Activated naive CD4-positive, alpha-beta T cell treated with anti-CD3 and anti-CD28 coated beads for 36 hours (primary cell): ENCODE measurements around the gene TAF4B. TPM values are rescaled to one million over a fixed set of nuclear protein-coding genes. Genes with fewer than 3 reads are reported as not detected.

Experiments
- CTCF ChIA-PET: fragments of 350-600 bp; sonication (Branson Sonifier 250); formaldehyde crosslinking; loops from one replicate; lab custom pipeline; 2021; ENCODE audit warnings: antibody characterized with exemption; lab: Charles Lee
- DNase-seq: peaks from one replicate; pipeline ENCODE4 v3.0.0-alpha.2; 2020
- H3K27ac Mint-ChIP-seq: one replicate; pipeline ENCODE4 v1.8.0; 2021; ENCODE audit warnings: mild to moderate bottlenecking, mixed read lengths
- H3K27me3 Mint-ChIP-seq: one replicate; pipeline ENCODE4 v1.8.0; 2021; ENCODE audit warnings: low read depth, mixed read lengths
- H3K36me3 Mint-ChIP-seq: one replicate; pipeline ENCODE4 v1.8.0; 2021; ENCODE audit warnings: low read depth, mixed read lengths
- H3K4me1 Mint-ChIP-seq: one replicate; pipeline ENCODE4 v1.8.0; 2021; ENCODE audit warnings: low read depth, mixed read lengths
- H3K4me3 Mint-ChIP-seq: one replicate; pipeline ENCODE4 v1.8.0; 2021; ENCODE audit warnings: mild to moderate bottlenecking, moderate library complexity, mixed read lengths
- H3K9me3 Mint-ChIP-seq: one replicate; pipeline ENCODE4 v1.8.0; 2021; ENCODE audit warnings: mixed read lengths
- intact Hi-C: fragments of 100-400 bp; cut with micrococcal nuclease; formaldehyde crosslinking; loops from one replicate; pipeline ENCODE4 v1.15.1; 2023
- total RNA-seq, 2 experiments: library from RNA; stranded (reverse); gene quantifications; one replicate each; pipeline ENCODE4 v1.2.3, GENCODE V29; 2021

TAF4B gene
- total RNA-seq, 2 experiments from 2014 or later, result 15.9 to 16.3 TPM

DNA sequence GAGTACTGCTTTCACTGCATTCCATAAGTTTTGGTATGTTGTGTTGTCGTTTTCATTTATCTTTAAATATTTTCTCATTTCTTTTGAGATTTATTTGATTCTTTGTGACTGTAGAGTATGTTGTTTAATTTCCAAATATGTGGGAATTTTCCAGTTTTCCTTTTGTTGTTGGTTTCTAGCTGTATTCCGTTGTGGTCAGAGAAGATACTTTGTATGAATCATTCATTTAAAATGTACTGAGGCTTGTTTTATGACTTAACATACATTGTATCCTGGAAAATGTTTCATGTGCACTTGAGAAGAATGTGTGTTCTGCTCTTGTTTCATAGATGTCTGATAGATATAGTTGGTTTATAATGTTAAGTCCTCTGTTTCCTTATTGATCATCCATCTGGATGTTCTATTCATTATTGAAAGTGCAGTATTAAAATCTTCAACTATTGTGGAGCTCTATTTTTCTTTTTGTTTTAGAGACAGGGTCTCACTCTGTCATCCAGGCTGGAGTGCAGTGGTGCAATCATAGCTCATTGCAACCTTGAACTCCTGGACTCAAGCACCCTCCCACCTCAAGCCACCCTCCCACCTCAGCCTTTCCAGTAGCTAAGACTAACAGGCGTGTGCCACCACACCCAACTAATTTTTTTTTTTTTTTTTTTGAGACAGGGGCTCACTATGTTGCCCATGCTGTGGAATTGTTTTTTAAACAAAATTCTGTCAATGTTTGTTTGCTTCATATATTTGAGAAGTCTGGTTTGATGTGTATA, 96.8 kb downstream of the TAF4B start:
- Mint-ChIP-seq H3K27ac (no peak overlapping the region), H3K36me3 (peaks cover 42% of the 10 kb centered on the region), H3K27me3 (no peaks in the 10 kb centered on the region), H3K4me3 (no peak overlapping the region), H3K9me3 (no peaks in the 10 kb centered on the region), H3K4me1 (peaks cover 17% of the 10 kb centered on the region)
- no peak for DNase-seq
- CTCF ChIA-PET, result interaction anchor here (1.6 kb wide), 1 partner anchor 12 kb away, joined by 5 read pairs; no protein-coding TSS in a partner anchor
- intact Hi-C loops, result no loop called here

DNA sequence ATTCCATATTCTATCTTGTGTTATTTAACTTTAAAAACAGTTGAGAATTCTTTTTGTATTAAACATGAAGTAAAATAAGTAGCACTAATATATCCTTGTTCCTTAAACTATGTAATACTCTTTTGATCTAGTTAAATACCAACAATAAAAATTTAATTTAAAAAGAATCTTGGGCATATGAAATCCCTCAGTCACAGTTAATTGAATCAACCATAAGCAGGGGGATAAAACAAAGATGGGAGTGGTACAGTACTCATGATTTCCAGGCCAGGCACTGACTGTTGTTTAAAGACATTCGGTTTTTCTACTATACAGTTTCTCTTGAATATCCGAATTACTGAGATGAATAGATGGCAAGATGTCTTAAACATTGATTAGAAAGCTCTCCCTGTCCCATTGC, 99.5 kb downstream of the TAF4B start:
- H3K9me3 Mint-ChIP-seq, result no peaks in the 10 kb centered on the region

DNA sequence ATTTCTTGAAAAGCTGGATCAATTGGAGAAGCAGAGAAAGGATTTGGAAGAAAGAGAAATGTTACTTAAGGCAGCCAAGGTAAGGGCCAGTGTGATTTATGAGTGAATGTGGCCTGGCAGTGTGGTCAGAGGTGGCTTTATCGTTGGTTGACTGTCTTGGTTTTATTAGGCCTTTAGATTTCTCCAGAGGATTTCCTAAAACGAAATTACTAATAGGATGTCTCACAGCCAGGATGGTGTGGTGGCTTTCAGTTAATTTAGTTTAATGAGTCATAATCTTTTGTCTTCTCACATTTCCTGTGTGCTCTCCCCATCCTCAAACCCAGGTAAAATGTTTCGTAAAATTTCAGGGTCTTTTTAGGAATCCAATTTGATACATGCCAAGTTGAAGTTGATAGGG, 100.8 kb downstream of the TAF4B start:
- Mint-ChIP-seq H3K27ac (no peak overlapping the region), H3K9me3 (no peaks in the 10 kb centered on the region), H3K4me1 (peaks cover 17% of the 10 kb centered on the region), H3K27me3 (no peaks in the 10 kb centered on the region), H3K36me3 (peaks cover 30% of the 10 kb centered on the region), H3K4me3 (no peak overlapping the region)
- intact Hi-C loops, result no loop called here
- no peak for DNase-seq
- CTCF ChIA-PET, result no interaction called here

More for the DNA sequence above, 99.5 kb downstream of the TAF4B start:
- no peak overlapping the region for H3K27ac Mint-ChIP-seq
- intact Hi-C loops, result no loop called here
- peaks cover 36% of the 10 kb centered on the region for H3K36me3 Mint-ChIP-seq
- peaks cover 17% of the 10 kb centered on the region for H3K4me1 Mint-ChIP-seq
- H3K4me3 Mint-ChIP-seq, result no peak overlapping the region
- no peak for DNase-seq
- no peaks in the 10 kb centered on the region for H3K27me3 Mint-ChIP-seq
- CTCF ChIA-PET, result no interaction called here

DNA sequence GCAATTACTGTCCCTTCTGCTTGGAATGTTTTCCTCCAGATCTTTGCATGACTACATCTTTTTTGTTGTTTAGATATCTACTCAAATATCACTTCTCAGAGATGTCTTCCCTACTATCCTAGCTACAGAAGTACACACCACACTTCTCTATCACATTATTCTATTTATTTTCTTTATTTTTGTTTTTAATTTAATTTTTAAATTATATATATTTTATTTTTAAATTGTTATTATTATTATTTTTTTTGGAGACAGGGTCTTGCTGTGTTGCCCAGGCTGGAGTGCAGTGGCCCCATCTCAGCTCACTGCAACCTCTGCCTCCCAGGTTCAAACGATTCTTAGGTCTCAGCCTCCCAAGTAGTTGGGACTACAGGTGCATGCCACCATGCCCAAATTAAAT, 106.7 kb downstream of the TAF4B start:
- intact Hi-C loops, result loop anchor here (10.0 kb wide), 1 partner anchor 408 kb away; no protein-coding TSS in a partner anchor
- peaks cover 13% of the 10 kb centered on the region for H3K36me3 Mint-ChIP-seq

DNA sequence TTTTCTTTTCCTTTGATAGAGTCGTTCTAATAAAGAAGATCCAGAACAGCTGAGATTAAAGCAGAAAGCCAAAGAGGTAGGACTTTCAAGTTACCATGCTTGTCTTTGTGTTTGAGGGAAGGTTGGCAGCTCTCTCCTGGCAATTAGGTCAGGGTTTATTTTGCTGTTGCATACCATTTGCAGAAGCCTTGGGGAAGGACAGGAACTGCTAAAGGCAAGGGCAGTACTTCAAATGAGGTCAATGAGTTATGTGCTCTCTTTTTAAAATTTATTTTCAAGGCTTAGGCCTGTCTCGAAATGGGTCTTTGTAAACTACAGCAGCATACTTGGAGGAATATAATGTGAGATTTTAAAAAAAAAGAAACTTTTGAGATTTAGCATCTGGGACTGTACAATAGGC, 108.9 kb downstream of the TAF4B start:
- Mint-ChIP-seq H3K27ac (no peak overlapping the region), H3K9me3 (no peaks in the 10 kb centered on the region), H3K36me3 (peaks cover 19% of the 10 kb centered on the region), H3K4me3 (no peak overlapping the region), H3K4me1 (peaks cover 4% of the 10 kb centered on the region), H3K27me3 (no peaks in the 10 kb centered on the region)
- intact Hi-C loops, result loop anchor here (5.0 to 10.0 kb wide), 2 partner anchors 233 to 410 kb away; no protein-coding TSS in a partner anchor
- CTCF ChIA-PET, result interaction anchor here (0.6 to 2.2 kb wide), 4 partner anchors 12 to 440 kb away, joined by 3 to 9 read pairs (median 4); no protein-coding TSS in a partner anchor
- DNase-seq, result no peak

More for the DNA sequence above, 106.7 kb downstream of the TAF4B start:
- Mint-ChIP-seq H3K4me3 (no peak overlapping the region), H3K27ac (no peak overlapping the region), H3K4me1 (peaks cover 4% of the 10 kb centered on the region), H3K27me3 (no peaks in the 10 kb centered on the region), H3K9me3 (no peaks in the 10 kb centered on the region)
- CTCF ChIA-PET, result no interaction called here
- no peak for DNase-seq

DNA sequence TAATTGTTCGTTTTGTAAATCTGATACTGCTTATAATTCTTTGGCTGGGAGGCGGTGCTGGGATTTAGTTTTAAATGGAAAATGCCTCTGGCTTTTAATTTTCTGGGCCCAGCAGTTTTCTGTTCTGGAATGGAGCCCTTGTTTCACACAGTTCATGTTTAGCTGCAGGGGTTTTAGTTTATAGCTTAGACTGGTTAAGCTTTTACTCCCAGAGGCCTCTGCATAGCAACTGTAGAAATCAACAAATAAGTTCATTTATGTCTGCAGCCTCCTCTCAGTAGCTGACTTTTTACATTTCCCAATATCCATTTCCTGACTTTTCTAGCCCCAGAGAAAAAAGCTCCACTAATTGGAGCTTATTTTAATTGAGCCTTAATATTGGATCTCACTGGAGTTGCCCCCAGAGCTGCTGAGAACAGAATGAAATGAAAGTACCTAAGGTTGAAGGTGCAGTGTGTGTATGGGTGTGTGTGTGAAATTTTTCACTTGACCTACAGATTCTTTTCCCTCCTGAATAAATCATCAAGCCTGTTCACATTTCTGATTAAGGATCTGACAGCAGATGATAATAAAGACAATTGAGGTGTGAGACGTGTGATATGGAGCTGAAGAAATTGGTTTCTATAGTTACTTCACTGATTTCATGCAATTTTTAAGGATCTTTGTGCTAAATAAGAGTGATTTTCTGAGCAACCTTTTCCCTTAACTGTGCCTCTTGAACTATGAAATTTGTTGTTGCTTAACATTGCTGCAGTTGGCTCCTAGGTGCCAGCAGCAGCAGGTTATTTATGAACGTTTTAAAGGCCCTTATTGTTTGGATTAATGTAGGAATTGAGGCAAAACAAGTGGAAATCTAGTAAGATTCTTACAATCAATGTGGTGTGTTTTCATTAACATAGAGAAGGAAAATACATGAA, 109.6 kb downstream of the TAF4B start:
- DNase-seq, result no peak
- H3K27me3 Mint-ChIP-seq, result no peaks in the 10 kb centered on the region
- H3K27ac Mint-ChIP-seq, result no peak overlapping the region
- peaks cover 19% of the 10 kb centered on the region for H3K36me3 Mint-ChIP-seq
- H3K4me1 Mint-ChIP-seq, result peaks cover 4% of the 10 kb centered on the region
- CTCF ChIA-PET, result interaction anchor here (0.6 to 2.2 kb wide), 4 partner anchors 12 to 440 kb away, joined by 3 to 9 read pairs (median 4); no protein-coding TSS in a partner anchor
- intact Hi-C loops, result loop anchor here (5.0 to 10.0 kb wide), 2 partner anchors 234 to 411 kb away; no protein-coding TSS in a partner anchor
- H3K9me3 Mint-ChIP-seq, result no peaks in the 10 kb centered on the region
- H3K4me3 Mint-ChIP-seq, result no peak overlapping the region

DNA sequence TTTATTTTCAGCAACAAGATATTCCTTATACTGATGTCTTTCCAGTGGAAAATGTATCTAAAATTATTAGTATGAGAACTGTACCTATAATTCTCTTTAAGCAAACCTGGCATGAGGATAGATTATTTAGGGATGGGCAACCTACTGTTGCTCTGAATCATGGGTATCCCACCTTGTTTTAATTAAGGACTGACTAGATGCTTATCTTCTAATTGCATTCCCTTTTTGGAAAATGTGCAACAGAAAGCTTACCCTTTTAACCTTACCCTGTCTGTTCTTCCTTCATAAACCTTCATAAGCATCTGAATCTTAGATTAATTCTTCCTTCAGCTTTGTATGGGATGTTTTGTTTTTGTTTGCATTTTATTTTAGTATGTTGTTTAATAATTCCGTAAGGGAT, 110.3 kb downstream of the TAF4B start:
- H3K27ac Mint-ChIP-seq, result no peak overlapping the region
- H3K36me3 Mint-ChIP-seq, result peaks cover 23% of the 10 kb centered on the region
- no peak for DNase-seq
- no peak overlapping the region for H3K4me3 Mint-ChIP-seq
- no peaks in the 10 kb centered on the region for H3K9me3 Mint-ChIP-seq
- intact Hi-C loops, result loop anchor here (5.0 to 10.0 kb wide), 2 partner anchors 234 to 412 kb away; no protein-coding TSS in a partner anchor
- H3K4me1 Mint-ChIP-seq, result peaks cover 4% of the 10 kb centered on the region
- CTCF ChIA-PET, result interaction anchor here (1.4 kb wide), 1 partner anchor 48 kb away, joined by 3 read pairs; no protein-coding TSS in a partner anchor
- no peaks in the 10 kb centered on the region for H3K27me3 Mint-ChIP-seq

DNA sequence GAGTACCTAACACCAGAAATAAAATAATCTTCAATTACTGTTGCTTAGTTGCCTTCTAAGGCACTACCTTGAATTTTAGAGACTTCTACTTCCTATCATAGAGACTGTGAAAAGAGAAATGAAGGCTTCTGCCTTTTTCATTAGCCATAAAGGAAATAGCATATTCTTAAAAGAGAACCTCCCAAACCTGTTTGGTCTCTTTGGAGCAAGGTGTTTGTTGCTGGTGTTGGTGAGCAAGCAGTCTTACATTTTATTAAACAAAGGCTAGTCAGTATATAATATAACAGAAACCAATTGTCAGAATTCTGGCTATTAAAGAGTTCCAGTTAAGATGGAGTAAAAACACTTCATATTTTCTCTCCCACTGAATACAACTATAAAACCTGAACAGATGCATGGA, 116.4 kb downstream of the TAF4B start:
- peaks cover 51% of the 10 kb centered on the region for H3K36me3 Mint-ChIP-seq
- H3K27me3 Mint-ChIP-seq, result no peaks in the 10 kb centered on the region

DNA sequence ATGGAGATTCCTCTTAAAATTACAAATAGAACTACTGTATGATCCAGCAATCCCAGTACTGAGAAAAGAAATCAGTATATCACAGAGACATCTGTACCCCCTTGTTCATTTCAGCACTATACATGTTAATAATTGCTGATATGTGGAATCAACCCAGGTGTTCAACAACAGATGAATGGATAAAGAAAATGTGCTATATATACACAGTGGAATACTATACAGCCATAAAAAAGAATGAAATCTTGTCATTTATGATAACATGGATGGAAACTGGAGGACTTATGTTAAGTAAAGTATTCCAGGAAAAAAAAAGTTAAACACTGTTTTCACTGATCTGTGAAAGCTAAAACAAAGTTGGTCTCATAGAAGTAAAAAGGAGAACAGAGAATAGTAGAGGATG, 124.7 kb downstream of the TAF4B start:
- H3K36me3 Mint-ChIP-seq, result peaks cover 32% of the 10 kb centered on the region

More for the DNA sequence above, 116.4 kb downstream of the TAF4B start:
- CTCF ChIA-PET, result no interaction called here
- Mint-ChIP-seq H3K4me1 (no peaks in the 10 kb centered on the region), H3K4me3 (no peak overlapping the region), H3K9me3 (peaks cover 26% of the 10 kb centered on the region), H3K27ac (no peak overlapping the region)
- intact Hi-C loops, result no loop called here
- no peak for DNase-seq

DNA sequence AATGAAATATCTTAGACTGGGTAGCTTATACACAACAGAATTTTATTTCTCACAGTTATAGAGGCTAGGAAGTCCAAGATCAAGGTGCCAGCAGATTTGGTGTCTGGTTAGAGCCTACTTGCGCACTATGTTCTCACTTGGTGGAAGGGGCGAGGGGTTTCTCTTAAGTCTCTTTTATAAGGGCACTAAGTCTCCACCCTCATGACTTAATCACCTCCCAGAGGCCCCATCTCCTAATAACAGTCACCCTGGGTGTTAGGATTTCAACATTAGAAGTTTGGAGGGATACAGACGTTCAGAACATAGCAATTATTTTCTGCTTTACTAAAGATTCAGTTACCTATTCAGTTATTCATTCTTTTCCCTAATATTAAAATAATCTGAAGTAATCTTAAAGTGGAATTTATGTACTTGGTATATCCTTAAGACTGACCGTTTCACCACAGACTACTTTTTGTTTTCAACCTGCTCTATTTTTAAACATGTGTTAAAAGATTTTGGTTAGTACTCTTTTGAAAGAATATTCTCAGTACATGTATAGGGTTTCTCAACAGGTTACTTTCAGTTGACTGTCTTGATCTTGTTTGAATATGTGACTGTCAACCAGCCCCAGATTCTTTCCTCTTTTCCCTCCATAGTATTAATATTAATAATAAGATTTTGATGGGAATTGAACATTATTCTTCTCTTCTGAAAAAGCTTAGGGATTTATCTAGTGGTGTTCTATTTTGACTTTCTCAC, 130.0 kb downstream of the TAF4B start:
- no peak for DNase-seq
- peaks cover 27% of the 10 kb centered on the region for H3K36me3 Mint-ChIP-seq
- intact Hi-C loops, result no loop called here

More for the DNA sequence above, 124.7 kb downstream of the TAF4B start:
- no peaks in the 10 kb centered on the region for H3K4me1 Mint-ChIP-seq
- peaks cover 27% of the 10 kb centered on the region for H3K9me3 Mint-ChIP-seq
- CTCF ChIA-PET, result no interaction called here
- DNase-seq, result no peak
- H3K4me3 Mint-ChIP-seq, result no peak overlapping the region
- H3K27me3 Mint-ChIP-seq, result no peaks in the 10 kb centered on the region
- no peak overlapping the region for H3K27ac Mint-ChIP-seq
- intact Hi-C loops, result no loop called here

DNA sequence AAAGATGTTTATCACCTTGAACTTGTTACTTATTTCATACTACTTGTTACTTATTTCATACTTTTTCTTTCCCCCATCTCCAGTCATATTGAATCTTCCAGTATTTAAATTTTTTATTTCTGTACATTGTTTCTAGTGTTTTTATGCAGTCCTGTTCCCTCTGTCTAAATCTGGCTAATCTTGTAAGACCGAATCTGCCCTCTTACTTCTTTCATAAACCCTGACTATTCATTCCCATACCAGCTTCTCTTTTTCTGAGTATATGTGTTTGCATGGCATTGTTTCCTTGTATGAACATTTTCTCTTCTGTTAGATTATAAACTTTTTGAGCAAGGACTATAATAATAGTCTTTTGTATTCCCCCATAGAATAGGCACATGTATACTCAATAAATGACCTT, 131.7 kb downstream of the TAF4B start:
- H3K27ac Mint-ChIP-seq, result no peak overlapping the region
- H3K4me1 Mint-ChIP-seq, result no peaks in the 10 kb centered on the region
- H3K27me3 Mint-ChIP-seq, result no peaks in the 10 kb centered on the region
- H3K36me3 Mint-ChIP-seq, result peaks cover 23% of the 10 kb centered on the region
- CTCF ChIA-PET, result no interaction called here
- intact Hi-C loops, result no loop called here
- DNase-seq, result no peak
- H3K4me3 Mint-ChIP-seq, result no peak overlapping the region
- no peaks in the 10 kb centered on the region for H3K9me3 Mint-ChIP-seq

More for the DNA sequence above, 130.0 kb downstream of the TAF4B start:
- Mint-ChIP-seq H3K9me3 (no peaks in the 10 kb centered on the region), H3K27me3 (no peaks in the 10 kb centered on the region), H3K27ac (no peak overlapping the region), H3K4me1 (no peaks in the 10 kb centered on the region), H3K4me3 (no peak overlapping the region)
- CTCF ChIA-PET, result interaction anchor here (0.6 kb wide), 1 partner anchor 21 kb away, joined by 3 read pairs; no protein-coding TSS in a partner anchor
